GM12801 (cell line): ENCODE data around the gene GAS2L3.

Source experiments
- CTCF ChIP-seq: IDR thresholded peaks from one replicate; pipeline ENCODE4 v1.5.1; 2011; ENCODE audit warnings: control low read depth; ENCODE audit not compliant: insufficient read length; ENCODE audit errors: extremely low read depth

GAS2L3 gene

DNA sequence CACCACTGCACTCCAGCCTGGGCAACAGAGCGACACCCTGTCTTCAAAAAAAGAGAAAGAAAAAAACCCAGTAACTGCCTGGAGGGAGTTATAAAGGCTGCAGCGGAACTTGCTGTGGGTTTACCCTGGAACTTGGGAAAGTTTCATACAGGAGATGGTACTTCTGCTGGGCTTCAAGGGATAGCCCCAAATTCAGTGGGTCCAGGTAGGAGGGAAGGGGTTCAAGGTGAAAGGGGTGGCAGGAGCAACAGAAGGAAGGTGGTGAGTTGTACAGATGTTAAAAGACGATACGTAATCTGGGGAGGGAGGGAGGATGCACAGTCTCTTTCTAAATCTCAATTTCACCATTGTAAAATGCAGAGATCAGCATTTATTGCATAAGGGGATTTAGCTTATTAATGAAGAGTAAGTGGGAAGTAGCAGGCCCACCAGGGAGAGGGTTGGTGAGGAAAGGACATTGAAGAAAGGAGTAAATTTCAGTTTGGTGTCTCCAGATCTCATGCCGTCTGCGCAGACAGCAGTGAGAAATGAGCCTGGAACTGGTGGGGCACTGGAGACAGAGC lies 8.5 kb upstream of the GAS2L3 start:
- TF ChIP-seq CTCF = no peak

- TF ChIP-seq CTCF = no peak
Observed at GRCh38 chr12:100565987-100566545, 7.4 kb upstream of the GAS2L3 start.

- no peak for TF ChIP-seq CTCF
Observed at GRCh38 chr12:100566887-100567637, 6.4 kb upstream of the GAS2L3 start.

- no peak for TF ChIP-seq CTCF
Observed at GRCh38 chr12:100567945-100568344, 5.5 kb upstream of the GAS2L3 start.

DNA sequence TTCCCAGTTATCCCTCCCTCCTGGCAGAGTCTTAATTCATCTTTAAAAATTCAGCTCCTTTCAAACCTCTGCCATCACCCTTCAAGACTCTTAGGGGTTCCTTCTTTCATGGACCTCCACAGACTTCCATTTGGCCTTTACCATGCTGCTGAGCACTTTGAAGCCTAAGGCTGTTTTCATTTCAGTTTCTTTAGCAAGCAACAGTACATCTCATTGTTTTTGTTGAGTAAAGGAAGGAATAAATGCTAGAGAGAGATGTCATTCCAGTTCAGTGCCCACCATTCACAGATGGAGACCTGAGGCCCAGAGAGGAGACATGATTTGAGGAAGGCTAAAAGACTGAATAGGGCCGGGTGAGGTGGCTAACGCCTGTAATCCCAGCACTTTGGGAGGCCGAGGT lies 1.3 kb upstream of the GAS2L3 start:
- TF ChIP-seq CTCF = no peak

- TF ChIP-seq CTCF = no peak
Observed at GRCh38 chr12:100574187-100575074, 947 bp downstream of the GAS2L3 start.
